Neutrophil (primary cell): Measurements from ENCODE around the gene MAL.
"Not testable (repeated sequence)": the region's sequence is repeated elsewhere in the genome, so short reads cannot be mapped to it uniquely, and the experiment has no call there.

Source experiments
- H3K27ac ChIP-seq: fragments of 200-600 bp; sonication (generic); 2 replicates; pipeline ENCODE4 v1.5.1; 2016; ENCODE audit warnings: mild to moderate bottlenecking, moderate library complexity
- H3K27me3 ChIP-seq: fragments of 200-600 bp; sonication (generic); 2 replicates; pipeline ENCODE4 v1.6.0; 2016; ENCODE audit warnings: mild to moderate bottlenecking
- H3K36me3 ChIP-seq: fragments of 200-600 bp; sonication (generic); 2 replicates; pipeline ENCODE4 v1.5.1; 2017
- H3K4me1 ChIP-seq, 2 experiments: fragments of 200-600 bp in 1 of 2; sonication (generic) in 1 of 2; 1 replicate in 1 of 2; 2 replicates in 1 of 2; pipeline versions ENCODE4 v1.5.1 to v1.6.1; 2013 to 2016; ENCODE audit warnings: low read depth in 1 of 2, low read length in 1 of 2, mild to moderate bottlenecking in 1 of 2, moderate library complexity in 1 of 2; ENCODE audit not compliant: control insufficient read depth in 1 of 2, insufficient read depth in 1 of 2
- H3K4me3 ChIP-seq, 2 experiments: fragments of 200-600 bp in 1 of 2; sonication (generic) in 1 of 2; 1 replicate in 1 of 2; 2 replicates in 1 of 2; pipeline ENCODE4 v1.5.1; 2013 to 2016; ENCODE audit warnings: low read depth in 1 of 2, low read length in 1 of 2, mild to moderate bottlenecking in 1 of 2, moderate library complexity in 1 of 2
- H3K9me3 ChIP-seq: fragments of 200-600 bp; sonication (generic); 2 replicates; pipeline ENCODE4 v1.5.1; 2016
- TF ChIP-seq, protein P1 (sequence below): fragments of 200-600 bp; sonication (generic); IDR thresholded peaks from 2 replicates; pipeline ENCODE4 v1.5.1; 2016; ENCODE audit warnings: antibody characterized with exemption

Gene MAL

DNA sequence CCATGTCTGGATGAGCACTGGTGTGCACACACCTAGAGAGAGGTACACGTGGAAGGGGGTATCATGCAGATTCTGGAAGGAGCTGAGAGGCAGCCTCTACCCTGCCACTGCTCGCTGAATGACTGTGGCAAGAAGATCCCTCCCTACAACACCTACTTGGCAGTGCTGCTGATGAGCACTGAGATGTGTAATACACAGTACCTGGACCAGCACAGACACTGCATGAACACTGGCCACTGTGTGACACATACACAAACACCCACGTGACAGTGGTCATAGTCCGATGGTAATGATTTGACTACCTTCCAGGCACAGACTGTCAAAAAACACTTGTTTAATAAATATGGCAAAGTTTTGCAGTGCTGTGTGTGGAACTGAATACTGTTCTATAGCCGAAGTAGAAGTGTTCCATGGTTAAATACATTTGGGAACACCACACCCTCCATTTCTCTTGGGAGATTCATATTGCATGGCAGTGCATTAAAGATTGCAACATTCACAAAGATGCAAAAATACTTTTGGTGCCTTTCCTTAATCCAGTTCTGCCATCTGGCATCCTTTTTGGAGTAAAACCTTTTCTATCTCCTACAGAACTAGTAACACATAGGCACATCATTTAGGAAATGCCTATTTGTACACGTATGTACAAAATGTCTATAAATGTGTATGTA lies 66.5 kb downstream of the MAL start:
- Histone ChIP-seq H3K4me3 (no peak overlapping the region), H3K4me1 (no peaks in the 10 kb centered on the region), H3K27me3 (no peaks in the 10 kb centered on the region), H3K9me3 (no peaks in the 10 kb centered on the region), H3K27ac (no peak overlapping the region), H3K36me3 (peaks cover 57% of the 10 kb centered on the region)
- TF ChIP-seq, protein P1, sequence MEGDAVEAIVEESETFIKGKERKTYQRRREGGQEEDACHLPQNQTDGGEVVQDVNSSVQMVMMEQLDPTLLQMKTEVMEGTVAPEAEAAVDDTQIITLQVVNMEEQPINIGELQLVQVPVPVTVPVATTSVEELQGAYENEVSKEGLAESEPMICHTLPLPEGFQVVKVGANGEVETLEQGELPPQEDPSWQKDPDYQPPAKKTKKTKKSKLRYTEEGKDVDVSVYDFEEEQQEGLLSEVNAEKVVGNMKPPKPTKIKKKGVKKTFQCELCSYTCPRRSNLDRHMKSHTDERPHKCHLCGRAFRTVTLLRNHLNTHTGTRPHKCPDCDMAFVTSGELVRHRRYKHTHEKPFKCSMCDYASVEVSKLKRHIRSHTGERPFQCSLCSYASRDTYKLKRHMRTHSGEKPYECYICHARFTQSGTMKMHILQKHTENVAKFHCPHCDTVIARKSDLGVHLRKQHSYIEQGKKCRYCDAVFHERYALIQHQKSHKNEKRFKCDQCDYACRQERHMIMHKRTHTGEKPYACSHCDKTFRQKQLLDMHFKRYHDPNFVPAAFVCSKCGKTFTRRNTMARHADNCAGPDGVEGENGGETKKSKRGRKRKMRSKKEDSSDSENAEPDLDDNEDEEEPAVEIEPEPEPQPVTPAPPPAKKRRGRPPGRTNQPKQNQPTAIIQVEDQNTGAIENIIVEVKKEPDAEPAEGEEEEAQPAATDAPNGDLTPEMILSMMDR: no peak

GRCh38 chr2:95098273-95098672 lies 72.8 kb downstream of the MAL start:
- H3K27me3 ChIP-seq, H3K9me3 ChIP-seq, H3K27ac ChIP-seq, H3K4me3 ChIP-seq, H3K4me1 ChIP-seq: not testable (repeated sequence)
- H3K36me3 ChIP-seq: peaks cover 51% of the 10 kb centered on the region

DNA sequence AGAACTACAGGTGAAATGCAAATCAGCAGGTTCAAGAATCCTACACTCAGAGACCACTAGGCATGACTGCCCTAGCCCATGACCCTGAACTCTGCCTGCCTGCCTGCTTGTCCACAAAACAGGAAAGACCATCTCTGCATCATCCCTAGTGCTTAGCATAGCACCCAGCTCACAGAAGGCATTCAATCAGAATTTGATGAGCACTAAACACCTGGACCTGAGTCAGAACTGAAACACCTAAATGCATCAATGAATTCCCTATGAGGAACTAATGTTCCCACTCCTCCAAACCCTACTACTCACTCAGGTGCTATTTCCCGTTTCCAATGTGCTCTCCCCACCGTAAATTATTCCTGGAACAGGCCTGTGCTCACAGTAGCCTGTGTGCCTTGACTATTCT lies 74.4 kb downstream of the MAL start:
- peaks cover 64% of the 10 kb centered on the region for H3K36me3 ChIP-seq
- TF ChIP-seq, protein P1: no peak
- H3K4me3 ChIP-seq: no peak overlapping the region
- no peak overlapping the region for H3K27ac ChIP-seq
- H3K27me3 ChIP-seq: no peaks in the 10 kb centered on the region
- no peaks in the 10 kb centered on the region for H3K9me3 ChIP-seq
- no peaks in the 10 kb centered on the region for H3K4me1 ChIP-seq
